Measurements from ENCODE around the gene SLC7A4. TPM values are rescaled to one million over a fixed set of nuclear protein-coding genes. Genes with fewer than 3 reads are reported as not detected.

SLC7A4 gene
- total RNA-seq, 1 donor from 2014 or later: not detected

DNA sequence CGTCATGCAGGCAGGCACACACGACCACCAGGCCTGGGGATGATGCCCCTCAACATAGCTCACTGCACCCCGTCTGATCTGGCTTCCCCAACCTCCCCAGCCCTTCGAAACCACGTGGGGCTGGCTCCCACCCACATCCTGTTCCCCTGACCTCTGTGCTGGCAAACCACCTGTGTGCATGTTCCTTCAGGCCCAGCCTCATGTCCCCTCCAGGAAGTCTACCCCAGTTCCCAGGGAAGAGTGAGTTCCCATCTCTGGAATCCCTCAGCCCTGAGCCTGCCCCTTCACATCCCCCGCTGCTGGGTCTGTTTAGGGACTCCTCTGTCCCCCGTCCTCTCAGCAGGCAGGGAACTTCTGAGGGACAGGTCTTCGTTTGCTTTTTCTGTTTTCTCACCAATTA lies 7.1 kb downstream of the SLC7A4 start:
- H3K4me1 Mint-ChIP-seq (ENCODE audit: unreplicated experiment): peaks cover 17% of the 10 kb centered on the region
- no peak for DNase-seq (ENCODE audit: extremely low spot score, unreplicated experiment)
- H3K27me3 Mint-ChIP-seq (ENCODE audit: unreplicated experiment): no peaks in the 10 kb centered on the region
- H3K4me3 Mint-ChIP-seq (ENCODE audit: unreplicated experiment): no peak overlapping the region
- no peaks in the 10 kb centered on the region for H3K9me3 Mint-ChIP-seq (ENCODE audit: unreplicated experiment)
- TF ChIP-seq, protein P1, sequence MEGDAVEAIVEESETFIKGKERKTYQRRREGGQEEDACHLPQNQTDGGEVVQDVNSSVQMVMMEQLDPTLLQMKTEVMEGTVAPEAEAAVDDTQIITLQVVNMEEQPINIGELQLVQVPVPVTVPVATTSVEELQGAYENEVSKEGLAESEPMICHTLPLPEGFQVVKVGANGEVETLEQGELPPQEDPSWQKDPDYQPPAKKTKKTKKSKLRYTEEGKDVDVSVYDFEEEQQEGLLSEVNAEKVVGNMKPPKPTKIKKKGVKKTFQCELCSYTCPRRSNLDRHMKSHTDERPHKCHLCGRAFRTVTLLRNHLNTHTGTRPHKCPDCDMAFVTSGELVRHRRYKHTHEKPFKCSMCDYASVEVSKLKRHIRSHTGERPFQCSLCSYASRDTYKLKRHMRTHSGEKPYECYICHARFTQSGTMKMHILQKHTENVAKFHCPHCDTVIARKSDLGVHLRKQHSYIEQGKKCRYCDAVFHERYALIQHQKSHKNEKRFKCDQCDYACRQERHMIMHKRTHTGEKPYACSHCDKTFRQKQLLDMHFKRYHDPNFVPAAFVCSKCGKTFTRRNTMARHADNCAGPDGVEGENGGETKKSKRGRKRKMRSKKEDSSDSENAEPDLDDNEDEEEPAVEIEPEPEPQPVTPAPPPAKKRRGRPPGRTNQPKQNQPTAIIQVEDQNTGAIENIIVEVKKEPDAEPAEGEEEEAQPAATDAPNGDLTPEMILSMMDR (IDR thresholded peaks at IDR 0.05): no peak
- H3K36me3 Mint-ChIP-seq (ENCODE audit: unreplicated experiment): no peaks in the 10 kb centered on the region
- H3K27ac Mint-ChIP-seq (ENCODE audit: unreplicated experiment): no peak overlapping the region

DNA sequence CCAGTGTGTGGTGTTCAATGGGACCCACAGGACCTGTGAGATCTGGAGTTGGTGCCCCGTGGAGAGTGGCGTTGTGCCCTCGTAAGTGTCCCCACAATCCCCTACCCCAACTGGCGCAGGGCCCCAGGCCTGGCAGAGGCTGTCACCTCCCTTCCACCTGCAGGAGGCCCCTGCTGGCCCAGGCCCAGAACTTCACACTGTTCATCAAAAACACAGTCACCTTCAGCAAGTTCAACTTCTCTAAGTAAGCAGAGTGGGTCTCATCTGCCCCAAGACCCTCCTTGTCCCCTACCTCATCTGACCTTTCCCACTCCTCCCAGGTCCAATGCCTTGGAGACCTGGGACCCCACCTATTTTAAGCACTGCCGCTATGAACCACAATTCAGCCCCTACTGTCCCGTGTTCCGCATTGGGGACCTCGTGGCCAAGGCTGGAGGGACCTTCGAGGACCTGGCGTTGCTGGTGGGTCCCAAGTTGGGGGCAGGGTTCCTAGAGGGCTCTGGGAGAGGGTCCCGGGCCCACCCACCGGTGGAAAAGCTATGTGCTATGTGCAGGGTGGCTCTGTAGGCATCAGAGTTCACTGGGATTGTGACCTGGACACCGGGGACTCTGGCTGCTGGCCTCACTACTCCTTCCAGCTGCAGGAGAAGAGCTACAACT lies 9.3 kb downstream of the SLC7A4 start:
- no peak overlapping the region for H3K27ac Mint-ChIP-seq (ENCODE audit: unreplicated experiment)
- H3K9me3 Mint-ChIP-seq (ENCODE audit: unreplicated experiment): no peaks in the 10 kb centered on the region
- no peak overlapping the region for H3K4me3 Mint-ChIP-seq (ENCODE audit: unreplicated experiment)
- no peaks in the 10 kb centered on the region for H3K36me3 Mint-ChIP-seq (ENCODE audit: unreplicated experiment)
- peaks cover 12% of the 10 kb centered on the region for H3K4me1 Mint-ChIP-seq (ENCODE audit: unreplicated experiment)
- DNase-seq (ENCODE audit: extremely low spot score, unreplicated experiment): no peak
- TF ChIP-seq, protein P1 (IDR thresholded peaks at IDR 0.05): no peak
- no peaks in the 10 kb centered on the region for H3K27me3 Mint-ChIP-seq (ENCODE audit: unreplicated experiment)

DNA sequence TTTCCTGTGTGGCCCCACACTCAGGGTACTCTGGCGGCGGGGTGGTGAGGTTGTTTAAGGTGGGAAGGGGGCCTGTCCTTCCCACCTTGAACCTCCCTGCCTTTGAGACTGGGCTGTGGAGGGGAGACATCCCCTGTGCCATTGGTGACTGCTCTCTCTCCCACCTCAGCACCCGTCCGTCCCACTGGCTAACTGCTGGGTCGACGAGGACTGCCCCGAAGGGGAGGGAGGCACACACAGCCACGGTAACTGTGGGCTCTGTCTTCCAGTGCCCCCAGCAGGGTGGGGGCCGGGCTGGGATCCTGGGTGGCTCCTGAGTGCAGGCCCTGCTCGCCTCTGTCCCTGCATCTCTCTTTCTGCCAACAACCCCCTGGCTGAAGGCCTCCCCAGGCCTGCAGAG lies 9.9 kb downstream of the SLC7A4 start:
- Mint-ChIP-seq H3K4me1 (ENCODE audit: unreplicated experiment) (peaks cover 8% of the 10 kb centered on the region), H3K27me3 (ENCODE audit: unreplicated experiment) (no peaks in the 10 kb centered on the region), H3K36me3 (ENCODE audit: unreplicated experiment) (no peaks in the 10 kb centered on the region), H3K9me3 (ENCODE audit: unreplicated experiment) (no peaks in the 10 kb centered on the region), H3K4me3 (ENCODE audit: unreplicated experiment) (no peak overlapping the region), H3K27ac (ENCODE audit: unreplicated experiment) (no peak overlapping the region)
- TF ChIP-seq, protein P1 (IDR thresholded peaks at IDR 0.05): no peak
- DNase-seq (ENCODE audit: extremely low spot score, unreplicated experiment): no peak

DNA sequence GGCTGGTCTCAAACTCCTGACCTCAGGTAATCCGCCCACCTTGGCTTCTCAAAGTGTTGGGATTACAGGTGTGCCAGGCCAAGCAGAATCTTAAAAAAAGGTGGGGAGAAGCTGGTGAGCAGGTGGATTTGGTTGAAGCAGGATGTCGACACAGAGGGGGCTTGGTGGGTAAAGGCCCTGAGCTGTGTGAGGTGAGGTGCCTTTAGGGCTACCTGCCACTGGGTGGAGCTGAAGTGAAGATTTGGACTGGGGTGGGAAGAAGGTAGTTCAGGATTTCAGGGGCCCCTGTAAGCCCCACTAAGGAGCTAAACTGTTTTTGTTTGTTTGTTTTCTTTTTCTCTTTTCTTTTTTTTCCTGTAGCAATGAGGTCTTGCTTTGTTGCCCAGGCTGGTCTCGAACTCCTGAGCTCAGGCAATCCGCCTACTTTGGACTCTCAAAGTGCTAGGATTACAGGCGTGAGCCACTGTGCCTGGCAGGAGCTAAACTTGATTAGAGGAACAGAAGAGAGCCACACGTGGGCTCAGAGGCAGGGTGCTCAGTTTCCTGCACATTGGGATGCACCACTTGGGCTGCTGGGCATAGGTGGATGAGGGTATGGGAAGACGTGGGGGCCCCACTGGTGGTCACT lies 11.4 kb downstream of the SLC7A4 start:
- H3K9me3 Mint-ChIP-seq (ENCODE audit: unreplicated experiment): no peaks in the 10 kb centered on the region
- TF ChIP-seq, protein P1 (IDR thresholded peaks at IDR 0.05): peak; percentile 49
- no peak for DNase-seq (ENCODE audit: extremely low spot score, unreplicated experiment)
- no peak overlapping the region for H3K4me3 Mint-ChIP-seq (ENCODE audit: unreplicated experiment)
- H3K27ac Mint-ChIP-seq (ENCODE audit: unreplicated experiment): no peak overlapping the region
- peaks cover 9% of the 10 kb centered on the region for H3K4me1 Mint-ChIP-seq (ENCODE audit: unreplicated experiment)
- H3K27me3 Mint-ChIP-seq (ENCODE audit: unreplicated experiment): no peaks in the 10 kb centered on the region
- H3K36me3 Mint-ChIP-seq (ENCODE audit: unreplicated experiment): no peaks in the 10 kb centered on the region

DNA sequence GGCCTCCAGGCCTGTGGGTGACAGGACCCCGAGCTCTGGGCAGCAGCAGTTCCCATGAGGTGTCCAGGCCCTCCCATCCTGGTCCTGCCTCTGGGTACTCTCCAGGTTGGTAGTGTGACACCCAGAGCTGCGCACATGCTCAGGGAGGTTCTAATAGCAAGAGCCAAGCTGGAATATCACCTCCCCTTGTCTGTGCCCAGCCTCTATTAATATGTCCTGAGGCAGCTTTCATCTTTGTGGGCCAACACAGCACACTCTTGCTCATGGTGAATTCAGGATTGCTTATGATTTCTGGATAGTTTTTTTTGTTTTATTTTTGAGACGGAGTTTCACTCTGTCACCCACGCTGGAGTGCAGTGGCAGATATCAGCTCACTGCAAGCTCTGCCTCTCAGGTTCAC lies 14.0 kb downstream of the SLC7A4 start:
- Mint-ChIP-seq H3K4me3 (ENCODE audit: unreplicated experiment) (no peak overlapping the region), H3K27me3 (ENCODE audit: unreplicated experiment) (no peaks in the 10 kb centered on the region), H3K27ac (ENCODE audit: unreplicated experiment) (no peak overlapping the region), H3K36me3 (ENCODE audit: unreplicated experiment) (no peaks in the 10 kb centered on the region), H3K4me1 (ENCODE audit: unreplicated experiment) (peaks cover 31% of the 10 kb centered on the region), H3K9me3 (ENCODE audit: unreplicated experiment) (no peaks in the 10 kb centered on the region)
- no peak for DNase-seq (ENCODE audit: extremely low spot score, unreplicated experiment)
- TF ChIP-seq, protein P1 (IDR thresholded peaks at IDR 0.05): no peak
